NB4 (cell line): ENCODE results near the gene HRAS.

Experiments used
- CTCF ChIP-seq: IDR thresholded peaks from one replicate; pipeline ENCODE4 v1.5.1; 2012; ENCODE audit warnings: low read depth, low read length
- POLR2A ChIP-seq: IDR thresholded peaks from 2 replicates; pipeline ENCODE4 v1.6.1; 2011; ENCODE audit warnings: mild to moderate bottlenecking; ENCODE audit not compliant: insufficient read length; ENCODE audit errors: extremely low read depth

- TF ChIP-seq CTCF (no peak), POLR2A (no peak)
Measured at GRCh38 chr11:529728-530411, 5.5 kb downstream of the HRAS start.
